OCI-LY7 (cell line): ENCODE measurements around the gene MAP3K15. TPM values are rescaled to one million over a fixed set of nuclear protein-coding genes. Genes with fewer than 3 reads are reported as not detected.

Experiments used
- BruUV-seq: library from RNA; stranded (reverse); fragments of 400-500 nt; replicated peaks from 2 replicates; lab custom pipeline; 2021; lab: Mats Ljungman, UMichigan
- CTCF ChIA-PET: fragments of 300-600 bp; sonication (Branson Sonifier 250); formaldehyde crosslinking; loops from one replicate; lab custom pipeline; 2022; ENCODE audit warnings: antibody characterized with exemption; ENCODE audit not compliant: unreplicated experiment; lab: Charles Lee
- POLR2A ChIA-PET: fragments of 300-600 bp; sonication (Branson Sonifier 250); formaldehyde crosslinking; loops from one replicate; lab custom pipeline; 2022; ENCODE audit warnings: antibody characterized with exemption; lab: Charles Lee
- DNase-seq: peaks from one replicate; pipeline ENCODE4 v3.0.0-alpha.2; 2015; ENCODE audit warnings: low spot score
- H2AFZ ChIP-seq: fragments of 200-600 bp; sonication (generic), shearing (Covaris generic); 2 replicates; pipeline ENCODE4 v1.6.1; 2014; ENCODE audit warnings: mild to moderate bottlenecking, antibody characterized with exemption, low read length, moderate library complexity
- H3K27ac ChIP-seq: fragments of 200-600 bp; sonication (generic); 2 replicates; pipeline ENCODE4 v1.5.1; 2014; ENCODE audit warnings: mixed run types, low read depth, mild to moderate bottlenecking, moderate library complexity, low read length, inconsistent platforms; ENCODE audit not compliant: poor library complexity, severe bottlenecking
- H3K36me3 ChIP-seq: fragments of 200-600 bp; sonication (generic); 2 replicates; pipeline ENCODE4 v1.6.1; 2014; ENCODE audit warnings: mild to moderate bottlenecking, antibody characterized with exemption, low read length, moderate library complexity, mixed read lengths; ENCODE audit not compliant: insufficient read depth
- H3K4me1 ChIP-seq: fragments of 200-600 bp; sonication (generic); 2 replicates; pipeline ENCODE4 v1.5.1; 2014; ENCODE audit warnings: mild to moderate bottlenecking, low read length; ENCODE audit not compliant: insufficient read depth, poor library complexity, severe bottlenecking
- H3K4me2 ChIP-seq: fragments of 200-600 bp; sonication (generic); 2 replicates; pipeline ENCODE4 v1.6.1; 2014; ENCODE audit warnings: mild to moderate bottlenecking, low read length
- H3K4me3 ChIP-seq: fragments of 200-600 bp; sonication (generic); 2 replicates; pipeline ENCODE4 v1.5.1; 2014; ENCODE audit warnings: mild to moderate bottlenecking, low read depth, low read length; ENCODE audit not compliant: poor library complexity, severe bottlenecking
- H3K79me2 ChIP-seq: fragments of 200-600 bp; sonication (generic); 2 replicates; pipeline ENCODE4 v1.6.1; 2016; ENCODE audit warnings: low read depth, mild to moderate bottlenecking, low read length, moderate library complexity, mixed read lengths; ENCODE audit not compliant: insufficient read depth
- H3K9me2 ChIP-seq: fragments of 200-600 bp; sonication (generic); 2 replicates; pipeline ENCODE4 v1.6.1; 2016; ENCODE audit warnings: mild to moderate bottlenecking, low read length, mixed read lengths; ENCODE audit not compliant: insufficient read depth
- H3K9me3 ChIP-seq: fragments of 200-600 bp; sonication (generic); 2 replicates; pipeline ENCODE4 v1.6.1; 2014; ENCODE audit warnings: mild to moderate bottlenecking, mixed run types, low read length, mixed read lengths
- H4K20me1 ChIP-seq: fragments of 200-600 bp; sonication (generic); 2 replicates; pipeline ENCODE4 v1.6.1; 2014; ENCODE audit warnings: mild to moderate bottlenecking, antibody characterized with exemption, low read length, moderate library complexity, mixed read lengths; ENCODE audit not compliant: insufficient read depth
- EZH2phosphoT487 ChIP-seq: fragments of 200-600 bp; sonication (generic); IDR thresholded peaks from 2 replicates; pipeline ENCODE4 v1.6.1; 2018; ENCODE audit warnings: low read depth, borderline replicate concordance, mild to moderate bottlenecking, mixed run types, antibody characterized with exemption, low read length, moderate library complexity, mixed read lengths
- intact Hi-C: fragments of 100-400 bp; cut with micrococcal nuclease; formaldehyde crosslinking; loops from one replicate; pipeline ENCODE4 v1.10.0; 2022; ENCODE audit not compliant: unreplicated experiment
- total RNA-seq, 2 experiments: library from RNA; depleted of rRNA in 1 of 2; stranded (reverse); fragments of >200 nt in 1 of 2; shearing (Covaris generic) in 1 of 2; gene quantifications; 2 replicates each; pipeline ENCODE4 v1.2.3, GENCODE V29; 2014 to 2022
- TF ChIP-seq, protein P1 (sequence below): fragments of 200-600 bp; sonication (generic); conservative IDR thresholded peaks from 2 replicates; pipeline ENCODE4 v1.5.1; 2014; ENCODE audit warnings: mild to moderate bottlenecking, antibody characterized with exemption, low read length, moderate library complexity, mixed read lengths

Gene MAP3K15
- total RNA-seq, 2 experiments from 2014 or later: not detected

DNA sequence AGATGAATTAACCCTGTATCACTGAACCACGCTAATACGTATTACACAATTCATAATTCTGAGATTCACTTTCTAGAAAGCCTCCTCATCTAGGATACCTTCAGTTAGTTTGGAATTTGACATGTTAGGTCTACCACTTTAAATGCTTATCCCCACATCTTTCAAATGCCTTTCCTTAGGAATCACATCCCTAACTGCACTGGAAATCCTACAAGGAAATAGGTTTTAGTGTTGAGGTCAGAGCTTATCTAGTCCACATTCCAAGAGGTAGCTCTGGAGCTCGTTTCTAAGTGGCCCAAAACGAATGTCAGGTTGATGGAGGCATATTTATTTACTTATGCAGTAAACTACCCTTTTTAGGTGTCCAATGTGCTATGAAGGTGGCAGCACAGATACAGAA is 153.6 kb downstream of the MAP3K15 start:
- ChIA-PET POLR2A (no interaction called here), CTCF (no interaction called here)
- DNase-seq: no peak
- Histone ChIP-seq H3K36me3 (peaks cover 72% of the 10 kb centered on the region), H3K79me2 (no peaks in the 10 kb centered on the region), H3K27ac (no peak overlapping the region), H3K9me3 (no peaks in the 10 kb centered on the region), H3K9me2 (no peaks in the 10 kb centered on the region), H2AFZ (no peak overlapping the region), H4K20me1 (no peaks in the 10 kb centered on the region), H3K4me1 (no peaks in the 10 kb centered on the region), H3K4me2 (no peak overlapping the region), H3K4me3 (no peak overlapping the region)
- no TSS peak for BruUV-seq
- intact Hi-C loops: no loop called here
- no peak for TF ChIP-seq EZH2phosphoT487
- TF ChIP-seq, protein P1, sequence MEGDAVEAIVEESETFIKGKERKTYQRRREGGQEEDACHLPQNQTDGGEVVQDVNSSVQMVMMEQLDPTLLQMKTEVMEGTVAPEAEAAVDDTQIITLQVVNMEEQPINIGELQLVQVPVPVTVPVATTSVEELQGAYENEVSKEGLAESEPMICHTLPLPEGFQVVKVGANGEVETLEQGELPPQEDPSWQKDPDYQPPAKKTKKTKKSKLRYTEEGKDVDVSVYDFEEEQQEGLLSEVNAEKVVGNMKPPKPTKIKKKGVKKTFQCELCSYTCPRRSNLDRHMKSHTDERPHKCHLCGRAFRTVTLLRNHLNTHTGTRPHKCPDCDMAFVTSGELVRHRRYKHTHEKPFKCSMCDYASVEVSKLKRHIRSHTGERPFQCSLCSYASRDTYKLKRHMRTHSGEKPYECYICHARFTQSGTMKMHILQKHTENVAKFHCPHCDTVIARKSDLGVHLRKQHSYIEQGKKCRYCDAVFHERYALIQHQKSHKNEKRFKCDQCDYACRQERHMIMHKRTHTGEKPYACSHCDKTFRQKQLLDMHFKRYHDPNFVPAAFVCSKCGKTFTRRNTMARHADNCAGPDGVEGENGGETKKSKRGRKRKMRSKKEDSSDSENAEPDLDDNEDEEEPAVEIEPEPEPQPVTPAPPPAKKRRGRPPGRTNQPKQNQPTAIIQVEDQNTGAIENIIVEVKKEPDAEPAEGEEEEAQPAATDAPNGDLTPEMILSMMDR: no peak

DNA sequence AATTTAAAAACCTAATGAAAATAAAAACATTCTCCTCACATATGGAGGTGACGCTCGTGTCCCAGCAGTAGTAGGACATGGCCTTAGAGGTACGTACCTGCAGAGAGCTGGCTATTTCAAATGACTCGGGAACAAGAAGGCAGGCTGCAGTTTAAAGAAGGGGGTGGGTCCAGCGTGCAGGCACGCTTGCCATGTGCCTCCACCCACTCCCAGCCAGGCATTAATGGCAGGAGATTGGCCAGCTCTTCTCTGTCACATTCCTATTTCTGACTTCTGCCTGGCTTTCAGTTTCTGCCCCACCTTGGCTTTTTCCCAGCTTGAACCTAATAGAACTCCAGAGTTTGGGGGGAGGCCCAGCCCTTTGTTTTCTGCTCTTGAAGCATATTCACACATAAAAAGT is 154.4 kb downstream of the MAP3K15 start:
- Histone ChIP-seq H3K79me2 (no peaks in the 10 kb centered on the region), H3K4me3 (no peak overlapping the region), H2AFZ (no peak overlapping the region), H3K4me1 (no peaks in the 10 kb centered on the region), H3K9me3 (no peaks in the 10 kb centered on the region), H3K36me3 (peaks cover 80% of the 10 kb centered on the region), H3K4me2 (no peak overlapping the region), H4K20me1 (no peaks in the 10 kb centered on the region), H3K9me2 (no peaks in the 10 kb centered on the region), H3K27ac (no peak overlapping the region)
- DNase-seq: no peak
- BruUV-seq: no TSS peak
- POLR2A ChIA-PET: interaction anchor here (1.0 kb wide), 1 partner anchor 466 kb away, joined by 3 read pairs; no protein-coding TSS in a partner anchor
- TF ChIP-seq, protein P1: no peak
- no peak for TF ChIP-seq EZH2phosphoT487
- intact Hi-C loops: no loop called here
- CTCF ChIA-PET: no interaction called here

DNA sequence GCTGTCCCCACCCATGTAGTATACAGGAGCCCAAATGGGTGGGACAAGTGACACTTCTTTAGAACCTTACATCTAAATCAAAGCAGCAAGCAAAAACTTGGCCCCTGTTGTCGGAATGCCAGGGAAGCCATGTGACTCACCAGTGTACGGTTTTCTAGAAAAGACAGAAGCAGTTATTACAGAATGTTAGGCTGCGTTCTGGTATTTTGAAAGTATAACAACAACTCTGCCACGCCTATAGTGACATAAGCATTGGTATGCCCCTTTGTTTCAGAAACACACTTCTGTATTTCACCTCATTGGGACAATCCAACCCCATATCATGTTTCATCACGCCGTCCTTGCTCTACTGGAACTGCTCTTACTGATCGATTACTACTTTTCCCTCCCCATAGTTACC is 156.8 kb downstream of the MAP3K15 start:
- BruUV-seq: no TSS peak
- Histone ChIP-seq H3K36me3 (peaks cover 96% of the 10 kb centered on the region), H3K27ac (no peak overlapping the region), H3K4me1 (no peaks in the 10 kb centered on the region), H3K9me3 (no peaks in the 10 kb centered on the region), H3K9me2 (no peaks in the 10 kb centered on the region), H3K4me3 (no peak overlapping the region), H4K20me1 (no peaks in the 10 kb centered on the region), H3K79me2 (no peaks in the 10 kb centered on the region), H3K4me2 (no peak overlapping the region), H2AFZ (no peak overlapping the region)
- DNase-seq: no peak
- TF ChIP-seq, protein P1: no peak
- no peak for TF ChIP-seq EZH2phosphoT487
- CTCF ChIA-PET: no interaction called here
- POLR2A ChIA-PET: no interaction called here
- intact Hi-C loops: no loop called here
